ENCODE measurements around the gene FOXD1. TPM values are rescaled to one million over a fixed set of nuclear protein-coding genes. Genes with fewer than 3 reads are reported as not detected.

The FOXD1 gene
- total and polyA plus RNA-seq, 2 of the 8 experiments (the other 6 are each of a cell fraction or from before 2014, with no cell fraction given): 0.11 to 1.1 TPM

GRCh38 chr5:73442996-73443627 lies 5.5 kb downstream of the FOXD1 start (continued):
- TF ChIP-seq EP300 (IDR thresholded peaks at IDR 0.05; ENCODE audit: borderline replicate concordance in 1 of 2, low read depth in 2 of 2, low read length in 2 of 2) (no peak), SRF (IDR thresholded peaks at IDR 0.05; ENCODE audit: low read depth, low read length) (no peak), CREB1 (IDR thresholded peaks at IDR 0.05) (no peak), RAD21 (IDR thresholded peaks at IDR 0.05 in 1 of 2, conservative IDR thresholded peaks at IDR 0.05 in 1 of 2; ENCODE audit: low read depth in 2 of 2, low read length in 2 of 2) (no peak), RXRA (IDR thresholded peaks at IDR 0.05; ENCODE audit: insufficient read depth, low read depth, low read length) (no peak), ZNF274 (IDR thresholded peaks at IDR 0.05; ENCODE audit: borderline replicate concordance, extremely low read depth, low read length) (no peak), TCF12 (IDR thresholded peaks at IDR 0.05; ENCODE audit: low read depth, low read length) (no peak)

Data from H1 (cell line).